Mesendoderm (in vitro differentiated cells): ENCODE data around the gene FBXO11.

Experiments used
- DNase-seq: peaks from one replicate; pipeline ENCODE4 v3.0.0; 2013
- H2AK5ac ChIP-seq: 2 replicates; pipeline ENCODE4 v1.6.1; 2013; ENCODE audit warnings: low read length, inconsistent platforms
- H2BK120ac ChIP-seq: 2 replicates; pipeline ENCODE4 v1.6.1; 2013; ENCODE audit warnings: low read depth, mild to moderate bottlenecking, low read length, moderate library complexity, mixed read lengths
- H2BK15ac ChIP-seq: replicated peaks from 2 replicates; pipeline ENCODE4 v1.6.1; 2013; ENCODE audit warnings: low read depth, mild to moderate bottlenecking, moderate library complexity
- H2BK5ac ChIP-seq: 2 replicates; pipeline ENCODE4 v1.6.1; 2013; ENCODE audit warnings: low read length, inconsistent platforms
- H3K18ac ChIP-seq: 2 replicates; pipeline ENCODE4 v1.6.1; 2013; ENCODE audit warnings: mild to moderate bottlenecking, low read length, mixed read lengths
- H3K23ac ChIP-seq: one replicate; pipeline ENCODE4 v1.6.1; 2013; ENCODE audit warnings: low read length
- H3K27ac ChIP-seq: 2 replicates; pipeline ENCODE4 v1.5.1; 2013; ENCODE audit warnings: low read depth, mild to moderate bottlenecking, inconsistent platforms, low read length, moderate library complexity
- H3K27me3 ChIP-seq: 2 replicates; pipeline ENCODE4 v1.6.1; 2013; ENCODE audit warnings: low read length, control low read depth, mild to moderate bottlenecking, inconsistent platforms; ENCODE audit not compliant: insufficient read depth, poor library complexity
- H3K36me3 ChIP-seq: 2 replicates; pipeline ENCODE4 v1.6.1; 2013; ENCODE audit warnings: low read length, inconsistent platforms; ENCODE audit not compliant: control insufficient read depth, insufficient read depth
- H3K4ac ChIP-seq: one replicate; pipeline ENCODE4 v1.6.1; 2013; ENCODE audit warnings: low read depth, mild to moderate bottlenecking, low read length, moderate library complexity
- H3K4me1 ChIP-seq: 2 replicates; pipeline ENCODE4 v1.6.1; 2013; ENCODE audit warnings: low read depth, low read length, inconsistent platforms; ENCODE audit not compliant: control insufficient read depth
- H3K4me2 ChIP-seq: 2 replicates; pipeline ENCODE4 v1.6.1; 2013; ENCODE audit warnings: low read length
- H3K4me3 ChIP-seq: 2 replicates; pipeline ENCODE4 v1.5.1; 2013; ENCODE audit warnings: mild to moderate bottlenecking, low read length
- H3K56ac ChIP-seq: one replicate; pipeline ENCODE4 v1.6.1; 2013; ENCODE audit warnings: low read length
- H3K79me1 ChIP-seq: 2 replicates; pipeline ENCODE4 v1.6.1; 2013; ENCODE audit warnings: low read length, inconsistent platforms
- H3K79me2 ChIP-seq: 2 replicates; pipeline ENCODE4 v1.6.1; 2013; ENCODE audit warnings: mild to moderate bottlenecking, low read length; ENCODE audit not compliant: control insufficient read depth, insufficient read depth
- H3K9ac ChIP-seq: 2 replicates; pipeline ENCODE4 v1.6.1; 2013; ENCODE audit warnings: low read length, inconsistent platforms
- H4K5ac ChIP-seq: one replicate; pipeline ENCODE4 v1.6.1; 2013; ENCODE audit warnings: low read length
- H4K8ac ChIP-seq: one replicate; pipeline ENCODE4 v1.6.1; 2013; ENCODE audit warnings: low read depth, mild to moderate bottlenecking, control low read depth, low read length, moderate library complexity
- WGBS: extraction: QIAGEN DNeasy Blood & Tissue Kit; methylation state at CpG from one replicate; pipeline ENCODE4 v1.1.7; 2013; ENCODE audit warnings: low lambda C conversion rate, missing lambda C conversion rate; ENCODE audit not compliant: insufficient coverage; ENCODE audit errors: extremely low coverage; 5-methylcytosine and 5-hydroxymethylcytosine counted together

FBXO11 gene

GRCh38 chr2:47777277-47777937 lies 128.9 kb downstream of the FBXO11 start:
- no peak overlapping the region for H2BK5ac ChIP-seq
- H2BK120ac ChIP-seq, result no peak overlapping the region
- H4K5ac ChIP-seq, result no peak overlapping the region
- DNase-seq, result no peak
- no peak overlapping the region for H3K4me3 ChIP-seq
- no peak overlapping the region for H3K4me2 ChIP-seq
- H3K56ac ChIP-seq, result peak overlapping the region; percentile 46
- no peak overlapping the region for H2BK15ac ChIP-seq
- H3K18ac ChIP-seq, result no peak overlapping the region
- no CpG with 5 or more reads among the region's 13 CpGs for WGBS
- no peak overlapping the region for H2AK5ac ChIP-seq
- H4K8ac ChIP-seq, result no peak overlapping the region
- no peaks in the 10 kb centered on the region for H3K79me2 ChIP-seq
- H3K23ac ChIP-seq, result no peak overlapping the region
- no peak overlapping the region for H3K4ac ChIP-seq
- H3K4me1 ChIP-seq, result no peaks in the 10 kb centered on the region
- no peaks in the 10 kb centered on the region for H3K79me1 ChIP-seq
- H3K9ac ChIP-seq, result no peak overlapping the region
- no peaks in the 10 kb centered on the region for H3K27me3 ChIP-seq
- H3K36me3 ChIP-seq, result no peaks in the 10 kb centered on the region
- no peak overlapping the region for H3K27ac ChIP-seq

GRCh38 chr2:47774567-47774966 lies 131.7 kb downstream of the FBXO11 start:
- Histone ChIP-seq H3K9ac (no peak overlapping the region), H3K23ac (no peak overlapping the region), H3K4ac (no peak overlapping the region), H3K4me2 (no peak overlapping the region), H4K8ac (no peak overlapping the region), H3K56ac (no peak overlapping the region), H3K36me3 (no peaks in the 10 kb centered on the region), H3K79me1 (no peaks in the 10 kb centered on the region), H3K27ac (no peak overlapping the region), H3K18ac (no peak overlapping the region), H3K27me3 (no peaks in the 10 kb centered on the region), H2AK5ac (no peak overlapping the region), H2BK5ac (no peak overlapping the region), H2BK15ac (no peak overlapping the region), H2BK120ac (no peak overlapping the region), H3K4me3 (no peak overlapping the region), H3K79me2 (no peaks in the 10 kb centered on the region), H3K4me1 (no peaks in the 10 kb centered on the region), H4K5ac (no peak overlapping the region)
- no peak for DNase-seq

GRCh38 chr2:47772343-47772742 lies 134.0 kb downstream of the FBXO11 start:
- no peak overlapping the region for H3K18ac ChIP-seq
- no peak overlapping the region for H2BK5ac ChIP-seq
- no peak overlapping the region for H3K4ac ChIP-seq
- H3K27me3 ChIP-seq, result no peaks in the 10 kb centered on the region
- H3K27ac ChIP-seq, result no peak overlapping the region
- H3K23ac ChIP-seq, result no peak overlapping the region
- no CpG with 5 or more reads among the region's 2 CpGs for WGBS
- H3K4me3 ChIP-seq, result no peak overlapping the region
- H3K4me2 ChIP-seq, result no peak overlapping the region
- H3K79me1 ChIP-seq, result no peaks in the 10 kb centered on the region
- no peak overlapping the region for H4K8ac ChIP-seq
- no peak overlapping the region for H4K5ac ChIP-seq
- H2AK5ac ChIP-seq, result no peak overlapping the region
- no peak overlapping the region for H2BK15ac ChIP-seq
- no peaks in the 10 kb centered on the region for H3K4me1 ChIP-seq
- H3K36me3 ChIP-seq, result no peaks in the 10 kb centered on the region
- H3K56ac ChIP-seq, result no peak overlapping the region
- H3K79me2 ChIP-seq, result no peaks in the 10 kb centered on the region
- no peak for DNase-seq
- H2BK120ac ChIP-seq, result no peak overlapping the region
- H3K9ac ChIP-seq, result no peak overlapping the region

GRCh38 chr2:47771211-47771610 lies 135.1 kb downstream of the FBXO11 start:
- H3K4me2 ChIP-seq, result no peak overlapping the region
- H2BK15ac ChIP-seq, result no peak overlapping the region
- no peak overlapping the region for H3K23ac ChIP-seq
- H4K8ac ChIP-seq, result no peak overlapping the region
- no peaks in the 10 kb centered on the region for H3K27me3 ChIP-seq
- no peak overlapping the region for H3K18ac ChIP-seq
- no peak overlapping the region for H4K5ac ChIP-seq
- no peaks in the 10 kb centered on the region for H3K4me1 ChIP-seq
- H2AK5ac ChIP-seq, result no peak overlapping the region
- DNase-seq, result peak; percentile 93
- no peaks in the 10 kb centered on the region for H3K79me2 ChIP-seq
- no peak overlapping the region for H2BK5ac ChIP-seq
- no peak overlapping the region for H3K4ac ChIP-seq
- H3K56ac ChIP-seq, result no peak overlapping the region
- H3K79me1 ChIP-seq, result no peaks in the 10 kb centered on the region
- no peak overlapping the region for H3K4me3 ChIP-seq
- no peaks in the 10 kb centered on the region for H3K36me3 ChIP-seq
- no peak overlapping the region for H3K27ac ChIP-seq
- no peak overlapping the region for H2BK120ac ChIP-seq
- H3K9ac ChIP-seq, result no peak overlapping the region

- Histone ChIP-seq H3K56ac (no peak overlapping the region), H2BK15ac (no peak overlapping the region), H3K4me1 (no peaks in the 10 kb centered on the region), H2BK5ac (no peak overlapping the region), H4K5ac (no peak overlapping the region), H3K18ac (no peak overlapping the region), H3K4me3 (no peak overlapping the region), H3K27me3 (no peaks in the 10 kb centered on the region), H3K36me3 (no peaks in the 10 kb centered on the region), H3K79me1 (no peaks in the 10 kb centered on the region), H3K23ac (no peak overlapping the region), H2AK5ac (no peak overlapping the region), H3K79me2 (no peaks in the 10 kb centered on the region), H3K4me2 (no peak overlapping the region), H3K4ac (no peak overlapping the region), H3K9ac (no peak overlapping the region), H3K27ac (no peak overlapping the region), H2BK120ac (no peak overlapping the region), H4K8ac (no peak overlapping the region)
- WGBS, result no CpG with 5 or more reads among the region's 9 CpGs
- no peak for DNase-seq
Measured at GRCh38 chr2:47769318-47769717, 137.0 kb downstream of the FBXO11 start.

- Histone ChIP-seq H3K27ac (no peak overlapping the region), H2AK5ac (no peak overlapping the region), H3K4me2 (no peak overlapping the region), H4K8ac (no peak overlapping the region), H2BK15ac (no peak overlapping the region), H2BK5ac (no peak overlapping the region), H3K9ac (no peak overlapping the region), H3K56ac (peak overlapping the region; percentile 44), H4K5ac (no peak overlapping the region), H3K23ac (no peak overlapping the region), H3K4me3 (no peak overlapping the region), H3K4ac (peak overlapping the region; percentile 10), H3K79me2 (no peaks in the 10 kb centered on the region), H2BK120ac (peak overlapping the region; percentile 90), H3K27me3 (no peaks in the 10 kb centered on the region), H3K36me3 (no peaks in the 10 kb centered on the region), H3K4me1 (no peaks in the 10 kb centered on the region), H3K18ac (no peak overlapping the region), H3K79me1 (no peaks in the 10 kb centered on the region)
- no CpG with 5 or more reads among the region's 28 CpGs for WGBS
- DNase-seq, result peak; percentile 63
Measured at GRCh38 chr2:47767880-47768609, 138.3 kb downstream of the FBXO11 start.
